AG08396 (cell line): ENCODE measurements around the gene ASB18.
A peak's percentile ranks its signal among the peaks of the same experiment; 100 is the strongest.

Source experiments
- DNase-seq: peaks from one replicate; pipeline ENCODE4 v3.0.0; 2012; ENCODE audit warnings: low spot score, mixed read lengths

ASB18 gene

DNA sequence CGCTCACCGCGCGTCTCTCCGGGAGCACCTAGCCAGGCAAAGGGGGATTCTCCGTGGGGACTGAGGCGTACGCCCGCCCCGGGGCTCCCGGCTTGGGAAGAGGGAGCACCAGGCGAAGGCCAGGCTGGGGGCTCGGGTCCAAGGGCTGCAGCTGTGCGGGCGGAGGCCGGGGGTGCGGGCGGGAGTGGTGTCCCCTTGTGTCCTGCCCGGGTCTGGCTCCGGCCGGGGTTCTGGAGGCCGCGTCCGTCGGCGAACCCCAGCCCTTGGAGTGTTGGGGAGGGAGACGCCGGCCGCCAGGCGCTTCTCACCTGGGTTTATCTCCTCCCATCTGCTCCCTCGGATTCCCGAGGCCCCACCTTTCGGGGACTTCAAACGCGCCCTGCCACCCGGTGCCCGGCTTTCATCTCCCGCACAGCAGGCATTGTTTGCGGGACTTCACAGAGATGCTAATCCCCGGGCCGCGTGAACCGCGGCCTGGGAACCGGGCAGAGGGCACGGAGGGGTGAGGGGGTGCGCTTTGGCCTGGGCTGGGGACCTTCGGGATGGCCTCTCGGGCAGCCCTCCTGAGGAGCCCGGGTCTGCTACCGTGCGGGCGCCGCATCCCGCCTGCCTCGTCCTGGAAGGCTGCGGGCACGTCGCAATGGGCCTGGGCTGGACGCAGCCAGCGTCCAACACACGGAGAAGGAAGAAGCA lies 91.0 kb downstream of the ASB18 start:
- DNase-seq = peak; percentile 30

DNA sequence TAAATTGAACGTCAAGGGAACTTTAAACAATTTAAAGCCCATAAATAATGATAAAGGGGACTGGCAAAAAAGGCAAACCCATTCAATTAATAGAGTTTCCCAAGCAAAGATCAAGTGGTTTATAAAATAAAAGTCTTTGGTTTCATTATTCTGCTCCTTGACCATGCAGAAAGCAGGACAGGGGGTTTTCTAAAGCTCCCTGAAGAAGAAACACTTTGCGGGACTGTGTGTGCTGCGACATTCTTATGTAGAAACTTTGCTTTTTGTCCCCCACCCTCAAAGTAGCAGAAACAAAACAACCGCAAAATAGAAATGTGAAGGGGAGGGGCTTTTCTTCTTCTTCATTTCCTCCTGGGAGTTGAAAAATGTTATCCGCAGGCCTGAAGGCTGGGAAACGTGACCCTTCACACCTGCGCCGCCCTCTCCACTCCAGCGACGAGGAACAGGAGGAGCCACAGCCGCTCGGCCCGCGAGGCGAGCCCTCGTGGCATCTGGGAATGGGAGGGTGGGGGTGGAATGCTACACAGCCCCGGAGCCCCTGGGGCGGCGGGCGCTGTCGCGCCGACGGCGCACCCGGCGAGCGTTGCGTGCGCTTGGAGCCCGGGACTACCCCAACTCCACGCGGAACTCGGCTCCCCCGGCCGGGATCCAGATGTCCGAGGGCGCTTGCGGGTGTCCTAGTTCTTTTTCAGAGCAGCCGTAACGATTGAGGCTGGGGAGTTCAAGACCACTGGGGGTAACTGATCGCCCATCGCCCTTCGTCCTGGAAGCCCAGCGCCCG lies 91.8 kb downstream of the ASB18 start:
- no peak for DNase-seq

DNA sequence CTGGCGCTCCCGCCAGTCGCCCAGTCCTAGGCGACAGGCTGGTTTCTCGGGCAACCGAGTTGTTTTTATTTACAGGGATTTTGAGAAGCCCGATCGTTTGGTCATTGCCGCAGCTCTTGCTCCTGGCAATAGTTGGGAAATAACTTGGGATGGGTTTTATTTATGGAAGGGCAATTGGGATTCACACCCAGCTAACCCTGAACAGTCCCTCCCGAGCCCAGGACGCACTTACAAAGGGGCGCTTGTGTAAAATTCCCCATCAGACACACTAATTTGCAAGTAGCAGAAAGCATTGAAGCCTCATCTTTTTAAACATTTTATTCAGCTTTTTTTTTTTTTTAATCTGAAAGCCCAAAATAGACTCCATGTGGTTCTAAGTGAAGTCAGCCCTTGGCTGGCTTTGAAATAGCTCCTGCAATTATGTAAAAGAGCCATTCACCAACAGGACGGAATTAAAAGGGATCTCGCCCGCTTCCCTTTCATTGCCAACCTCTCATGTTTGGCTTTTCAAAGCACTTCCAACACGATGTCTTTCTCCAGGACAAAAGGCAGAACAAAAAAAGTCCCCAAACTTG lies 92.4 kb downstream of the ASB18 start:
- peak; percentile 30 for DNase-seq

DNA sequence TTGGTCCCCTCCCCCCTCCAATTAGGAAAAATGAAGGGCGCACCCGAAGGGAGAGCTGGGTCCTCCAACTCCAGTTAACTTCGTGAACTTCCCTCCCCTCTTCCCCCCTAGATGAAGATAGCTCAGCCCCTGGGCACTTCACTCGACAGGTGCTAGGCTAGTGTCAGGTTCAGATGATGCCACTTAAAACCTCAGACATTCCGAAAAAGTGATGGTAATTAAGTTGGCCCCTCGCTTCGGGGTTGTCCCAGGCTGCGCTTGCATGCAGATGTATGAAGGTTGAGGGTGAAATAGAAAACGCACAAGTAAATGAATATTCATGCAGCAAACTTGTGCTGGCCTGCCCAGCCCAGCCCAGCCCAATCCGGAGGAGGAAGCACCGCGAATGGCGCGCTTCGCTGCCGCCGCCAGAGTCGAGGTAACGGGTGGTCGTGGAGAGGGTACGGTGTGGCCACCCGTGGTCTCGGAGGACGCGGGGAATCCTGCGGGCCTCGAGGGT lies 93.0 kb downstream of the ASB18 start:
- peak; percentile 9 for DNase-seq

DNA sequence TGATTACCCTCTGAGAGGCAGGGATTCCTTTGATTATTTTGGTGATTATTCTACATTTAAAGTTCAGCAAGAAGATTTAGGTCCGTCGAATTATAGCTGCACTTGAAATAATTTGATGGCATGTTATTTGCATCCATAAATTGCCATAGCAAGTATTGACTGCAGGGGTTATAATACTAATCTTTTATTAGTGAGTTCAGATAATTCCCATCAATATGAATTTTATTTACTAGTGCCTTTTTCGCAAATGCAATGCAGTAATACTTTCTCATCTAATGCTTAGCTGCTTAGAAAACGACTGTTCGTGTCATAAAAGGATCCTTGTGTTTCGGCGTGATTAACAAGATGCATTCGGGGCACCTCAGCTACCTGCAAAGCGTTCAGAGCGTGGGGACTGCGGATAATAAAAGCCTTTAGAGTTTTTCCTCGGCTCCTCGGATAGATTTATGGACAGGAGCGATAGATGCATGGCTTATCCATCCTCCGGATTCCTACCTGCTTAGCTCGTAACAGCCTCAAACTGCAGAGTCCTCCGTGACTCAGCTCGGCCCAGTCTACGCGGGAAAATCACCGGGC lies 93.5 kb downstream of the ASB18 start:
- DNase-seq = no peak

DNA sequence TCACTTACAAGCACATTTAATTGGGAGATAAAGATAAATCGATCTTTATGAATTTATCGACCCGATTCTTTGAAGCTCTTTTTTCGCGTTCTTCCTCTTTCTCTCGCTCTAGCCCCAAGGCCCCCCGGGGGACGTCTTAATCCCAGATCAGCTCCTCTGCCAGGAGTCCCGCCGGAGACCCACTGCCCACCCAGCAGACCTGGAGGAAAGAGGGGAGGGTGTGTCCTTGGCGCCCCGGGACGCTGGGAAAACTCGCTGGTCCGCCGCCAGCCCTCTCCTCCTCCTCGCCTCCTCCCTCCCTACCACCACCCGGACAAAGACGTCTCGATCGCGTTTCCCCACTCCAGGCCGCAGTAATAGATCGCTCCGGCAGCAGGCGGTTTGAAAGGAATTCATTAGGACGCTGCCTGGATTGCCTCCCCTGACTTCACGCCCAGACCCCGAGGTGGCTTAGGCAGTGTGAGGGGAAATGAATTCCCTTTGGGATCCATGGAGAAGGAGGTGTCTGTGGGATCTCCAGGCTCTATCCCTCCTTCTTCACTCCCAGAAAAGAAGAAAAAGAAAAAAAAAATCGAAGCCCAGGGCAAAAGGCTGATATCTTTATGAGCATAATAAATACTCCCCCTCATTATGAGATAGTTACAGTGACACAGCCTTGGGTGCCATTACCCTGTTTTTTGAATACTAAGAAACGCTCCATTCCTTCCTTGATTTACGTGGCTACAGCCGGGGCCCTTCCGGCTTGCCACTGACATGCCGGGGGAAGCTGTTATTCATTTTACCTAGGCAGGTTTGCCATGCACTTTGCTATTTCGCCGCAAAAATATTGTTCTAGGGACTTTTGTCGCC lies 94.2 kb downstream of the ASB18 start:
- DNase-seq = peak; percentile 25

DNA sequence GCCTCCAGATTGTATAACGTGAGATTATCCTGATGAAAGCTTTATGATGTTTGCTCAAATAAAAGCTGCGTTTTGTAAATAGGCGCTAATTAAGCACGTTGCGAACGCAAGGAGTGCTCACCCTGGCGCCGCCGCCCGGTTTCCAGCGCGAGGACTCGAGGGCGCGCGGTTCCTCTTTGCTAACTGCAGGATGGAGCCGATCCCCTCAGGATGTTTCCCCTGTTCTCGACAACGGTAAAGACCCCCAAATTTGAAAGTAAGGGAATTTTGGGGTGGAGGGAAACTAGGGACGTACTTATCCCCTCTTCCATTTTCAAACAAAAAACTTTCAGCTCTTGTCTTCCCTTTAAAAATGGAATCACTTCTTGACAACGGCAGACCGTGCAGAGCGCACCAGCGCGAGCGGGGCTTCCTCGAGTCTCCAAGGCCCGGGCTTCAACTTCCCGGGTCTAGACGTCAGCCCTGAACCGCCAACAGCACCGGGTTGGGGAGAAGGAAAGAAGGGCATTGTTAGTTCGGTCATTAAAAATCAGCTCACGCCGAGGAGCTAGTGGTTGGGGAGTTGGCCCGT lies 95.0 kb downstream of the ASB18 start:
- DNase-seq = peak; percentile 18

DNA sequence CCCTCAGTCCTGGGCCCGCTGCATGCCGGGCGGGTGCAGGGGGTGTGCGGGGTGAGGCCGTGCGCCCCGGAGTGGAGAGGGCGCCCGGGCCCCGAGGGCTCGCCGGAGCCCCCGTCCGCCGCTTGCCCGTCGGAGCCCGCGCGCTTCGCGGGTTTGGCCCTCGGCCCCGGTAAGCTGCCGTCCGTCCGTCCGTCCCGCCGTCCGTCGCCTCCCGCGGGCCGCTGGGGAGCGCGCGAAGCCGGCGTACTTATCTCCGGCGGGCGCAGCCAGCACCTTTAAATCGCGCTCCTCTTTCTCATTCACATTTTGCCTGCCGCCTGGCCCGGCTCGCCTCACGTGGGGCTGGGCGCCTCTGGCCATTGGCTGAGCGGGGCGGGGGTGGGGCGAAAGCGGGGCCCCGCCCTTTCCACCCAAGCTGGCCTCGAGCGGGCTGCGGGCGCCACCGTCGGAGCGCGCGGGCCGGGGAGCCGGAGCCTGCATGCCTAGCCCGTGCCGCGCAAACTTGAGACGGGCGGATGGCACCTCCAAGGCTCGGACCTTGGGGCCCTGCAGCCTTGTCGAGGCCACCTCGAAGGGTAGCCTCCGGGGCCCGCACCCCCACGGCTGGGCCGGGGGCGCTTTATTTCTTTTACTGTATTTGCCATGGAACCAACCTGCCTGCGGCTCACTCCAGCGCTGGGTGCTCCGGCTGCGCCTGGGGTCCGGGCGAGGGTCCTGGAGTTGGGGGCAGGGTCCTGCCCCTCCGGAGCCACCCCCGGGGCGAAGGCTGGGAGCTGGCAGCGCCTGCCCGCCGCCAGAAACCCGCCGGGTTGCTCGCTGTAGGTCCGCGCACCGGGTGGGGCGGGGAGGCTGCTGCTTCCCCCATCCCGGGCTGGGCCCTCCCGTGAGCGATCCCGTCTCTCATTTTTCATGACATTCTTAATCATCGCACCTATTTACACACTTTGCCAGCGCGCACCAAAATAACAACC lies 95.8 kb downstream of the ASB18 start, which contains the start of gene GBX2:
TSS of gene GBX2 (minus strand) at position 277 of the 971 bp plus-strand sequence. CDS start 415 bp downstream, outside the sequence.
- DNase-seq = peak; percentile 93

DNA sequence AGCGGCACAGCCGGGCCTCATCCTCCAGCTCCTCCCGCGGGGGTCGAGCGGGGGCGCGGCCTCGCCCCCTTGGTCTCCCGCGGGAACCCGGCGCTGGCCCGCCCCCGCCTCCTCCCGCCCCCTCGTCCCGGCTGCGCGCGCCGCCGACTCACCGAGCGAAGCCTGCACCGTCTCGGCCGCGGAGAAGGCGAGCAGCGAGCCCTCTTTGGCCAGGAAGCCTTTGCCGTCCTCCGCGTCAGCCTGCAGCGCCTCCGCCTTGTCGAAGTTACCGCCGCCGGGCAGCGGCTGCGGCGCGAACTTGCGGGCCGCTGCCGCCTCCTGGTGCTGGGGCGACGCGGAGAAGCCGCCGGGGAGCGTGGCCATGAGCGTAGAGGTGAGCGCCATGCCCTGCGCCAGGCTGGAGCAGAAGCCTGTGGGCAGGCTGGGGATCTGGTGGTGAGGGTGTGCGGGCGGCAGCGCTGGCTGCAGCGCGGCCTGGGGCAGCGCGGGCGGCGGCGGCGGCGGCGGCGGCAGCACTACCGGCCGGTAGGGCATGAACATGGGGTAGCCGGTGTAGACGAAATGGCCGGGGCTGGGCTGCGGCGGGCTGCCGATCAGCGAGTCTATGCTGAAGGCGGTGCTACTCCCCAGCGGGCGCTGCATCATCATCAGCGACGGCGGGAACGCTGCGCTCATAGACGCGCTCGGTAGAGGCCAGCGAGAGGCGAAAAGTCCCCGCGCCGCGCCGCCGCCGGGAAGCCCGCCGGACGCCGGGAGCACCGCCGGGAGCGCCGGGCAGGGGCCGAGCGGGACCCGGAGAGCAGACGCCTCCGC lies 96.7 kb downstream of the ASB18 start:
- DNase-seq = peak; percentile 69

DNA sequence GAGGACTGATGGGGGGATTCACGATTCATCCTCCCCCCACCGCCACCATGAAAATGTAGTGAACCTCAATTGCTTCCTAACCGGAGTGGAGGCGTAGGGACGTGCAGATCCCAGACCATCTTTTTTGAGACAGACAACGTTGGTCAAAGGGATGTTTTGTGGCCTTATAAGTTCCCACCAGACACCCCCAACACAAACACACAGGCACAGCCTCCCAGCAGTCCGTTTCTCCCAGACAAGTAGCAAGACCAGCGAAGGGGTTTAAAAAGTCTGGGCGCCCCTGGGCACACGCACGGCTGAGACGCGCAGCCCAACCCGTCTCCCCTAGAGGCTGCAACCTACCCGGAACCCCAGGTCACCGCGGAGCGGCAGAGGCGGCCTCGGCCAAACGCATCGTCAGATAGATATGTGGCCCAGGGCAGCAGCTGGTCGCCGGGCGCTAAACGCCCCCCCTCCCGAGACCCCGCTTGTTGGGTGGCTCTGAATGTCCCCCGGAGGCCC lies 97.4 kb downstream of the ASB18 start:
- DNase-seq = peak; percentile 18

DNA sequence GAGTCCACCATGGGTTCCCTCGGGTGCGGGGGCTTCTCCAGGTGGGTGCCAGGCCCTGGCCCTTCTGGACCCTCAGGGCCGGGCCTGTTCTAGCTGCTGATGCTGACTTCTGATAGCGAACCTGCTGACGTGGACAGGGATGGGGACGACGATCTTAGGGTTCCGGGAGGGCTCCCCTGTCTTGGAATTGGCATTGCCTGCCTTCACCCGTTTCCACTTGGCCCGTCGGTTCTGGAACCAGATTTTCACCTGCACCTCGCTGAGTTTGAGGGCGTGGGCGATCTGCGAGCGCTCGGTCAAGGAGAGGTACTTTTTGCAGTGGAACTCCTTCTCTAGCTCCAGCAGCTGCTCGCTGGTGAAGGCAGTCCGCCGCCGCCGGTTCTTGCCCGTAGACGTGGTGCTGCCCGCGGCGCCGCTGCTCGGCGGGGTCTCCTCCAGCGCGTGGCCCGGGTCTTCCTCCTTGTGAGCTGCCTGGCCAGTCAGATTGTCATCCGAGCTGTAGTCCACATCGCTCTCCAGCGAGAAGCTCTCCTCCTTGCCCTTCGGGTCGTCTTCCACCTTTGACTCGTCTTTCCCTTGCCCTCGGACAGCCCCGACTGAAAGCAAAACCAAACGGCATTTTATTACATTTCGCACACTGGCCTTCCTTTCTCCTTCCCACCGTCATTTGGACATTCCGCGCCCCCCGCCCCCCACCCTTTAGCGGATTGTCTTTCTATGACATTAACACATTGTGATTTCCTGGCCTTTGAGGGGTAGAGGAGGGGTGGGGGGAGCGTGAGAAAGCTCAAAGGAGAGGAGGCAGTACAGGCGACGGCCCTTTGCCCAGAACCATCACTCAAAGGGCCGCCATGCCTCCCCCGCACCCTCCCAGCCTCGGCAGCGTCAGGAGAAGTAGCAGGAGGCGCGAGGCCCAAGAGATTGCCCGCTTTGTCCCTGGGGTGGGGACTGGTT lies 98.1 kb downstream of the ASB18 start:
- peak; percentile 25 for DNase-seq

DNA sequence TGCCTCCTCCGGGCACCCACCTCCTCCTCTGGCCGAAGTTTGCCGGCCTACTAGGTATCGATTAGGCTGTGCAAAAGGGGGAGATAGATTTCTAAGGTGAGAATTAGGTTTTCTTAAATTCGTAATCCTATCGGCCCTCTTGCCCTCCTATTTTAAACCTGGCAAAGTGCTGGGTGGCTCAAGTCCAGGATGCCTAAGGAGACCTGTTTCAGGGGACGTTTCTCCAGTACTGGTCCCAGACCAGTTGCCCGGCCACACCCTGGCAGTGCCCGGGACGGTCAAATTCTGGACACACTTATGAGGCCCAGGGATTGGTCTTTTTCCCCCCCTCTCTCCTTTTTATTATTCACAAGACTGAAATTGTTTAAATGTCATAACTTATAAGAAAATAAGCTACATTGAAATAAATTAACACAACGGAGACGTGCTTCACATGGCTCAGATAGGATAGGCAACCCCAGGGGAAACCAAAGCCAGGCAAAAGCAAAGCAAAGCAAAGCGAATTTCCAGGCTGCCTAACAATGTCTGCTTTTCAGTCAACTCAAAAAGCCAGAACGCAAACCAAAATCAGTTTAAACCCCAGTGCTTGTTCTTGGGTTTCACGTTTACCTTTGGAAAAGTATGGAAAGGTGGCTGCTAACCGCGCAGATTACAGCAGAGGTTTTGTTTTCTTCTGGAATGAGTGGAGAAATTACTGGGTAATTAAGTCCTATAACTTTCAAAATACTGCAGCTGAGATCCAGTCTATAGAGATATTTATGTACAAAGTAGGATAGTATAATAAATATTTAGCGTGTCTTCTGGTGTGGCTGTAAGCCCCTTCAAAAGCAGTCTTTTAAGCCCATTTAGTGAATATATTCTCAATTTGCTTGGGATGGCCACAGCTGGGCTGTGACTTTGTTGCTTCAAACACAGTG lies 99.0 kb downstream of the ASB18 start:
- no peak for DNase-seq

DNA sequence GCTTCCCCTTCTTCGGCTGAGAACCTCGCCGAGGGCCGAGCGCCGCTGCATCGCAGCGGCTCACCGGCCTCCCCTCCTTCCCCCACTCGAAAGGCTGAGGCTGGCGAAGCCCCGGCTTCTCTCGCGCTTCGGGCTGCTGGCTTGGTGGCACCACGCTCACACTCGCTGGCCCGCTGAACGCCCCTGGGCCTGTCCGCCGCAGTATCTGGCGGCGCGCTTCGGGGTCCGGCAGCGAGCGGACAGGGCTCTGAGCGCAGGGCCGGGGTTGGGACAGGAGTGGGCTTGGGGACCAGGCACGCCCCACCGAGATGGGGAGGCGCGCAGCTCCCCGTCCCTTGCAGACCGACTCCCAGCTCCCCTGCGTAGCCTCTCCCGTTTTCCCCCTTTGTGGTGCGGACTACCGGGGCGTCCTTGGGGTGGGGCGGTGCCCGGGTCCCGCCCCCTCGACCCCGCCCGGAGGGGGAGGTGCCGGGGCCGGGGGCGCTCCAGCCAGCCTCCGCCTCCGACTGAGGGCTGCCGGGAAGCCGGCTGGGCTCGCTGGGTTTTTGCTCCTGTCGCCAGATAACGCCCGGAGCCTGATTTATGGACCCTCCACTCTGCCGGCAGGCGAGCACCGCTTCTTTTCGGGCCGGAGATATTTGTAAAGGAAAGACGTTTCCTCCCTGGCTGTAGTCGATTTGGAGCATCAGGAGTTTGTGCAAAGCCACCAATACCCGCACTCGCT lies 99.8 kb downstream of the ASB18 start:
- DNase-seq = peak; percentile 60

DNA sequence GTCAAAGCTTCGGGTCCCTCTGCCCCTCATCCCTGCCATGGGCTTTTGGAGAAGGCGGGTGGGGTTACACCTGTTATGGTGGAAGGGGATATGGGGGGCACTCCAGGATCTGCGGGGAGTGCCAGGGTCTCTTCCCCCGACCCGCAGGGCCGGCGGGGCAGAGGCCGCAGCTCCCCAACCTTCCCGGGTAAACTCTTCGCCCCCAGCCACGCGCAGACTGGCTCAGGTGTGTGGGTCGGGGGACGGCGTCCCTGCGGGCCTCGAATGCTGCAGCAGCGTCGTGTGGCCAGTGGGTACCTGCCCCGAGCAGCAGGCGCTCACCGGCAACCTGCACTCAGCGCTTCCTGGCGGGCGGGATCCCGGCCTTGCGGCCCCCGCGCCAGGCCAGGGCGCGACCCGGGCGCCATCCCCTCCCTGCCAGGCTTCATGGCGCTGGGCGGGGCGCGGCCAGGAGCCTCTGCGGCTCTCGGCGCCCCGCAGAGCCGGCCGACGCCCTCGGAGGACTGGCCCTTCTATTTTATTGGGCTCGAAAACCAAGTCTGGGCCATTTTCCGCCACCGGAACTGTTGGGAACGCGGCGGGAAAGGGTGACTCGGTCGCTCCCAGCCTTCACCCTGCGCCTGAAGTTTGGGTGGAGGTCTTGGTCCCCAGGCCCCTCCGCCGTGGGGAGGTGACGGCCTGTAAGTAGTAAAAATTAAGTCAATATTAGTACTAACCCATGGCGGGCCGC lies 100.6 kb downstream of the ASB18 start:
- DNase-seq = peak; percentile 37

DNA sequence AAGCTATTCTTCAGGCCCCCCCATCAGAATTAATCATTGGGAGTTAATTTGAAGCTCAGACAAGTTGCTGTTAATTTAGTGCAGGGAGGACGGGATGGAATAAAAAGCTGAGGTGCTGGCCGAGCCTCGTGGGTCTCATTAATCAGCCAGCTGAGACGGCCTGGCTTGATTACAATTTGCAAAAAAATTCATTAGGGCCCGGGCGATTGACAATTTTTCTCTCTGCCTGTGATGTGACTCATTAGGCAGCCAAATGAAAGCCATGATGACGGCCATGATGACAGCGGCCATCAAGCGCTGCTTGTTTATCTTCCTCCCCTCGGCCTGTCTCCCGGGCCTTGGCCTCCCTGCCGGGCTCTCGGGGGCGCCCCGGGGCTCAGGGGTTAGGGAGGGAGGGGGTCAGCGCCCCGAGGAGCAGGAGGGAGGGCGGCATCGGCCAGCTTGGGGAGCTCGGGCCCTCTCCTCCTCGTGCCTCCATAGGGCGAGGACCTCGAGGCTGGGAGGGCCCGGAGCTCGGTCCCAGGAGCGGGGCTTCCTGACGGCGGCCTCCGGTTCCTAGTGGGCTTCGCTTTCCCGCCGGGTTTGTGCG lies 101.2 kb downstream of the ASB18 start:
- peak; percentile 56 for DNase-seq
